Measurements from ENCODE around the gene FAM163A.

DNA sequence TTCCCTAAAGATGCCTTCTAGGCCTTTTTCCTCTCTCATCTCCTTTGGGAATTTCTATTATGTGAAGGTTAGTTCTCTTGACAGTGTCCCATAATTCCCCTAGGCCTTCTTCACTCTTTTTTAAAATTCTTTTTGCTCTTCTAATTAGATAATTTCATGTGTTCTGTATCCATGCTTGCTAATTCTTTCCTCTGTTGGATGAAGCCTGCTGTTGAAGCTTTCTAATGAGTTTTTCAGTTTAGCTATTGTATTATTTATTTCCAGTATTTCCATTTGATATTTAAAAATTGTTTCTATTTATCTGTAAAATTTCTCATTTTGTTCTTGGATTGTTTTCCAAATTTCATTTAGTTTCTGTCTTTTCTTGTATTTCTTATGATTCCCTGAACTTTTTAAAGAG is 28.5 kb upstream of the FAM163A start:
- TF ChIP-seq CTCF (IDR thresholded peaks at IDR 0.05; ENCODE audit: low read length) (no peak), EZH2 (IDR thresholded peaks at IDR 0.05; ENCODE audit: borderline replicate concordance, low read length) (no peak)
